Stimulated activated CD4-positive, alpha-beta T cell treated with anti-CD3 and anti-CD28 coated beads, Interleukin-4, amount 100 ng/mL, for 1 hour (primary cell): ENCODE results near the gene ZDHHC11B.
"Not testable (repeated sequence)": the region's sequence is repeated elsewhere in the genome, so short reads cannot be mapped to it uniquely, and the experiment has no call there.

Source experiments
- DNase-seq: peaks from one replicate; pipeline ENCODE4 v3.0.0-alpha.2; 2020

Gene ZDHHC11B

GRCh38 chr5:714215-715118 lies 70.1 kb downstream of the ZDHHC11B start:
- DNase-seq: not testable (repeated sequence)

- DNase-seq: not testable (repeated sequence)
Measured at GRCh38 chr5:713686-714085, 70.8 kb downstream of the ZDHHC11B start.

GRCh38 chr5:708848-709517 lies 75.5 kb downstream of the ZDHHC11B start:
- DNase-seq: not testable (repeated sequence)

- not testable (repeated sequence) for DNase-seq
Measured at GRCh38 chr5:708374-708773, 76.2 kb downstream of the ZDHHC11B start.

- DNase-seq: not testable (repeated sequence)
Measured at GRCh38 chr5:706127-706526, 78.4 kb downstream of the ZDHHC11B start.

GRCh38 chr5:696753-697702 lies 87.5 kb downstream of the ZDHHC11B start:
- DNase-seq: not testable (repeated sequence)

GRCh38 chr5:696191-696590 lies 88.3 kb downstream of the ZDHHC11B start:
- not testable (repeated sequence) for DNase-seq

GRCh38 chr5:695475-695874 lies 89.1 kb downstream of the ZDHHC11B start:
- DNase-seq: not testable (repeated sequence)

- DNase-seq: not testable (repeated sequence)
Measured at GRCh38 chr5:694042-694431, 90.5 kb downstream of the ZDHHC11B start.

- peak; percentile 81 for DNase-seq
Measured at GRCh38 chr5:693271-694041, 91.1 kb downstream of the ZDHHC11B start, which contains the start of gene TPPP. TSS of gene TPPP (minus strand) at chr5:693352. CDS start at chr5:678060, 15,292 bp downstream.

GRCh38 chr5:692529-693041 lies 91.9 kb downstream of the ZDHHC11B start:
- not testable (repeated sequence) for DNase-seq

- DNase-seq: no peak
Measured at GRCh38 chr5:691817-692528, 92.6 kb downstream of the ZDHHC11B start.

- DNase-seq: not testable (repeated sequence)
Measured at GRCh38 chr5:691049-691448, 93.5 kb downstream of the ZDHHC11B start.

GRCh38 chr5:690293-690692 lies 94.2 kb downstream of the ZDHHC11B start:
- not testable (repeated sequence) for DNase-seq

- DNase-seq: not testable (repeated sequence)
Measured at GRCh38 chr5:688348-689010, 96.0 kb downstream of the ZDHHC11B start.

GRCh38 chr5:686936-687335 lies 97.6 kb downstream of the ZDHHC11B start:
- not testable (repeated sequence) for DNase-seq

GRCh38 chr5:686172-686523 lies 98.4 kb downstream of the ZDHHC11B start:
- DNase-seq: not testable (repeated sequence)

GRCh38 chr5:685262-686171 lies 99.0 kb downstream of the ZDHHC11B start:
- DNase-seq: no peak

- no peak for DNase-seq
Measured at GRCh38 chr5:684751-685216, 99.7 kb downstream of the ZDHHC11B start.
